Heart left ventricle (tissue), 16 donors: ENCODE measurements around the gene OR51S1. TPM values are rescaled to one million over a fixed set of nuclear protein-coding genes. Genes with fewer than 3 reads are reported as not detected.
A peak's percentile ranks its signal among the peaks of the same experiment; 100 is the strongest.

Experiments used
- ATAC-seq, 4 donors: fragments of 200-7000 bp; cut with Tn5 transposase; one replicate each; pipeline ENCODE4 v1.9.1; 2020 to 2022; ENCODE audit warnings: moderate library complexity in 4 of 4, mild to moderate bottlenecking in 3 of 4, moderate number of reproducible peaks in 1 of 4
- DNase-seq, 5 donors: peaks; one replicate each; pipeline ENCODE4 v3.0.0-alpha.2; 2020
- H3K27ac ChIP-seq, 12 donors: fragments of 200-600 bp; sonication (generic) in 4 of 12; one replicate each; pipeline versions ENCODE4 v1.5.0 to v1.8.0; 2016 to 2022; ENCODE audit warnings: mild to moderate bottlenecking in 2 of 12
- H3K27me3 ChIP-seq, 9 donors: fragments of 200-600 bp; sonication (generic) in 2 of 9; one replicate each; pipeline versions ENCODE4 v1.5.1 to v1.8.0; 2016 to 2022; ENCODE audit warnings: mild to moderate bottlenecking in 3 of 9
- H3K36me3 ChIP-seq, 9 donors: fragments of 200-600 bp; sonication (generic) in 2 of 9; one replicate each; pipeline versions ENCODE4 v1.5.0 to v1.8.0; 2018 to 2022; ENCODE audit warnings: mild to moderate bottlenecking in 2 of 9
- H3K4me1 ChIP-seq, 12 donors: fragments of 200-600 bp; sonication (generic) in 4 of 12; one replicate each; pipeline versions ENCODE4 v1.5.0 to v1.8.0; 2016 to 2022; ENCODE audit warnings: mild to moderate bottlenecking in 3 of 12
- H3K4me3 ChIP-seq, 12 donors: fragments of 200-600 bp; sonication (generic) in 4 of 12; one replicate each; pipeline versions ENCODE4 v1.5.0 to v1.8.0; 2017 to 2022; ENCODE audit warnings: mild to moderate bottlenecking in 9 of 12, moderate library complexity in 4 of 12
- H3K9me3 ChIP-seq, 12 donors: fragments of 200-600 bp; sonication (generic) in 4 of 12; one replicate each; pipeline versions ENCODE4 v1.5.0 to v1.8.0; 2016 to 2022; ENCODE audit warnings: mild to moderate bottlenecking in 1 of 12
- POLR2A ChIP-seq, 2 donors: fragments of 450-650 bp; IDR thresholded peaks; one replicate each; pipeline ENCODE4 v1.6.1; 2017; ENCODE audit warnings: antibody characterized with exemption in 2 of 2, mild to moderate bottlenecking in 2 of 2, moderate library complexity in 2 of 2
- WGBS, 4 donors: extraction: QIAGEN DNeasy Blood & Tissue Kit in 2 of 4; methylation state at CpG; one replicate each; pipeline versions ENCODE4 v1.1.5 to v1.1.7; 2013 to 2018; 5-methylcytosine and 5-hydroxymethylcytosine counted together
- intact Hi-C, 10 donors: fragments of 100-400 bp; cut with DNase I; formaldehyde crosslinking; loops; one replicate each; pipeline versions ENCODE4 v1.11.1 to v1.14.2; 2022
- long read RNA-seq, 3 donors: library from polyadenylated mRNA; unstranded; transcript quantifications; one replicate each; pipeline ENCODE4 v2.0.0, GENCODE V29; 2020 to 2021
- polyA plus RNA-seq, 2 donors: library from polyadenylated mRNA; stranded (reverse); fragments of 200-250 nt; gene quantifications; one replicate each; pipeline ENCODE4 v1.2.3, GENCODE V29; 2013
- total RNA-seq, 9 donors: library from RNA; depleted of rRNA in 2 of 9; stranded (reverse); fragments of >200 nt in 2 of 9; fragmentation: NEBNext Ultra II Directional in 3 of 9; extraction: Animal tissue kit (Norgen Biotek cat#: 25700) in 3 of 9; gene quantifications; one replicate each; pipeline versions ENCODE4 v1.1.0 to v1.2.4, GENCODE V29; 2016 to 2023
- TF ChIP-seq, protein P1 (sequence below), 12 donors: fragments of 200-600 bp; sonication (generic) in 4 of 12; IDR thresholded peaks; one replicate each; pipeline versions ENCODE4 v1.5.0 to v1.8.0; 2018 to 2022; ENCODE audit warnings: antibody characterized with exemption in 12 of 12, mild to moderate bottlenecking in 5 of 12
- donor health status: ischemic (EF 13 %, LVEDD 7.1; RV severe dilation, severe dysfunction).
- donor health status: healthy with polysubstance abuse.
- donor health status: DM: no; HTN: yes; CAD: no.
- donor health status: DM: no; HTN: no; CAD: no.
- donor health status: ischemic (EF 25% LVEDD 6.9; RV normal size, moderate dysfunction).
- donor health status: ischemic (EF 25% LVEDD 5.7; RV mildly dilated, moderate dysfunction).
- donor health status: healthy.
- donor health status: DM: yes; HTN: yes; CAD: no.
- donor health status: ischemic (EF 35%, LVEDD 5.7; RV mildly dilated, moderate dysfunction).
- donor health status: nonischemic (EF 11% LVEDD 7.7; RV severe dilation, severe dysfunction).
- donor health status: DM: yes; HTN: yes; CAD: no.
- donor health status: PGD.
- donor health status: ischemic (EF 29% LVEDD 5.4; RV normal size, mild dysfunction).
- donor health status: nonischemic (EF 23%, LVEDD 6.1; RV moderate dilation, normal function).

OR51S1 gene
- total RNA-seq (not detected), polyA plus RNA-seq (not detected)
- long read RNA-seq, donor 1: 0 reads
- long read RNA-seq, donor 2: 0 reads
- long read RNA-seq, donor 3: 0 reads

DNA sequence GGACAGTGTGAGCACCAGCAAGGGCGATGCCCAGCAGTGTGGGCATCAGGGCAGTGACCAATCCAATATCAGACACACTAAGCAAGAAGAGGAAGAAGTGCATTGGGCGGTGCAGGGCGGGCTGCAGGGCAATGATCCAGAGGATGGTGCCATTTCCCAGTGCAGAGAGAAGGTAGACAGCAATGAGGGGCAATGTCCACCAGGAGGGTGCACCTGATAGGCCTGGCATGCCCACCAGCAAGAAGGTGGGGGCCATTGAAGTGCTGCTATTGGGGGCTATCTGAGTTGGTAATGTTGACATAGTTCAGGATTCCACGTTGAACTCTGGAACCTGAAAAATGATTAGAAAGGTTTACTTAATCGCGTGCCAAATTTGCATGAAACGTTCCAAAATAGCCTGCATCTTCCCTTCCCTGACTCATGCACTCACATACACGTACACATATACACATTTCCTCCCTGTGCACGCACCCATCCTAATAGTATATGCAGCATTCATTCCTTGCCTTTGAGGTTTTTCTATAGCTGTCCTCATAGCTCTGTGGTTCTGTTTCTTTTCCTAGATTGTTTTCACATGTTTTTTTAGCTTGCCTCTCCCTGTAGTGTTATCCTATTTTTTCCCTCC is at the start of gene OR51S1:
Gene OR51S1 (minus strand): TSS at position 301 of the 625 bp plus-strand sequence. CDS start 0 bp downstream, at position 301.
- intact Hi-C loops: no loop called here

DNA sequence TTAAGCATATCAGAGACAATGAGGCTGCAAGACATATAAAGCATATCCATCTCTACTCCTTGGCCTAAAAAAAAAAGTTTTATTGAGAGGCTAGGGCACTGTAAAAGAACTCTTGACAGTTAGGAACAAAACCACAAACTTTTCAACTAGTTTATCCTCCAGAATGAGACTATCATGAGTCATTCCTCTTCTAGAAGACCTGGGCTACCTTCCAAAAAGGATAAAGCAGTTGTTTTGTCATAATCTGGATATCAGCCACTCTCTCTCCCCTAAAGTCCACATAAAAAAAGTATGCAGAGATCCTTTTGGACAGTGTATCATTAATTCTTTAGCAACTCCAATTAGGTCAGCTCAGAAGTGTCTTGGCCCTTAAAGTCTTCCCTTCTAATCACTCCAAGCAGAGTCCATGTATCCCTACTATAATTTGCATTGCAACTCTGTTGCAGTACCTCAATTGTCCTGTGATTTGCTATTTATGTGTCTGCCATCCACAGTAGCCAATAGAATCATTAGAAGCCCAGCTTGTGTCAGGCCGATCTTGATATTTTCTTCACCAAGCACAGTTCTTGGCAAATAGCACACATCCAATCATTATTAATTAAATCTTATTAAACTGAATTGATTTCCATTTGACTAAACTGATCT is 43.1 kb upstream of the OR51S1 start:
- ATAC-seq (peak in 1 of 4 donors; percentile 10), DNase-seq (no peak)
- H3K4me3 ChIP-seq: no peak overlapping the region
- TF ChIP-seq, protein P1, sequence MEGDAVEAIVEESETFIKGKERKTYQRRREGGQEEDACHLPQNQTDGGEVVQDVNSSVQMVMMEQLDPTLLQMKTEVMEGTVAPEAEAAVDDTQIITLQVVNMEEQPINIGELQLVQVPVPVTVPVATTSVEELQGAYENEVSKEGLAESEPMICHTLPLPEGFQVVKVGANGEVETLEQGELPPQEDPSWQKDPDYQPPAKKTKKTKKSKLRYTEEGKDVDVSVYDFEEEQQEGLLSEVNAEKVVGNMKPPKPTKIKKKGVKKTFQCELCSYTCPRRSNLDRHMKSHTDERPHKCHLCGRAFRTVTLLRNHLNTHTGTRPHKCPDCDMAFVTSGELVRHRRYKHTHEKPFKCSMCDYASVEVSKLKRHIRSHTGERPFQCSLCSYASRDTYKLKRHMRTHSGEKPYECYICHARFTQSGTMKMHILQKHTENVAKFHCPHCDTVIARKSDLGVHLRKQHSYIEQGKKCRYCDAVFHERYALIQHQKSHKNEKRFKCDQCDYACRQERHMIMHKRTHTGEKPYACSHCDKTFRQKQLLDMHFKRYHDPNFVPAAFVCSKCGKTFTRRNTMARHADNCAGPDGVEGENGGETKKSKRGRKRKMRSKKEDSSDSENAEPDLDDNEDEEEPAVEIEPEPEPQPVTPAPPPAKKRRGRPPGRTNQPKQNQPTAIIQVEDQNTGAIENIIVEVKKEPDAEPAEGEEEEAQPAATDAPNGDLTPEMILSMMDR (IDR thresholded peaks at IDR 0.05): peak in 2 of 12 donors; percentile 31 to 47
- TF ChIP-seq POLR2A (IDR thresholded peaks at IDR 0.05): no peak
- no peaks in the 10 kb centered on the region for H3K27me3 ChIP-seq
- intact Hi-C loops: no loop called here
- no peaks in the 10 kb centered on the region for H3K4me1 ChIP-seq
- H3K27ac ChIP-seq: no peak overlapping the region
- no peaks in the 10 kb centered on the region for H3K9me3 ChIP-seq
- H3K36me3 ChIP-seq: no peaks in the 10 kb centered on the region
- WGBS, 4 donors: 81 to 96% (median 88%) methylated on average over 1 of the region's 1 CpG

More for the DNA sequence above, at the start of gene OR51S1:
- H3K27ac ChIP-seq: no peak within 1 kb of the TSS
- DNase-seq (no peak), ATAC-seq (no peak)
- H3K4me1 ChIP-seq: peaks cover 0 to 12% (median 0%) of the 10 kb centered on the region in 12 donors
- WGBS, 4 donors: 69 to 77% (median 74%) methylated on average over 9 of the region's 9 CpGs
- no peak for TF ChIP-seq POLR2A (IDR thresholded peaks at IDR 0.05)
- no peak within 1 kb of the TSS for H3K4me3 ChIP-seq
- H3K27me3 ChIP-seq: no peaks in the 10 kb centered on the region
- no peaks in the 10 kb centered on the region for H3K36me3 ChIP-seq
- H3K9me3 ChIP-seq: no peaks in the 10 kb centered on the region

GRCh38 chr11:4890279-4890678 is 41.3 kb upstream of the OR51S1 start:
- no peak for DNase-seq
- WGBS, 4 donors: 80 to 94% (median 88%) methylated on average over 2 of the region's 2 CpGs
- Histone ChIP-seq H3K9me3 (no peaks in the 10 kb centered on the region), H3K27ac (no peak overlapping the region), H3K4me3 (no peak overlapping the region), H3K4me1 (no peaks in the 10 kb centered on the region), H3K27me3 (no peaks in the 10 kb centered on the region), H3K36me3 (no peaks in the 10 kb centered on the region)
- TF ChIP-seq POLR2A (IDR thresholded peaks at IDR 0.05): no peak
- TF ChIP-seq, protein P1 (IDR thresholded peaks at IDR 0.05): no peak
- intact Hi-C loops: no loop called here
- no peak for ATAC-seq

DNA sequence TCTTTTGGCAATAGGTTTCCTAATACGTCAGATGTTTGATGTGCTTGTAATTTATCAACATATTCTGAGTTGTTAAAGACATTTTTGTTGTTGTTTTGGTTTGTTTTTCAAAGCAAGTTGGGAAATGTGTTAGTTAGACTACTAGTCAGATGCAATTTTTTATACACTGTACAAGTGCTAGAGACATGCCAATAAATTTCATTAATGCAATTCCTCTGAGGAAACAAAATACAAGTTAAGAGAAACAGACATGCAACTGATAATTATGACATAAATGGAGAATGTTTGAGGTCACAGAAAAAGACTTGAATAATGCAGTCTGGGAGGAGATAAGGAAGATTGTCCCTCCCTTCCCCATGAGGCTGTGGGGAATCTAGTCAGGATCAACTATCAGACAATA is 38.6 kb upstream of the OR51S1 start:
- H3K4me3 ChIP-seq: no peak overlapping the region
- H3K4me1 ChIP-seq: no peaks in the 10 kb centered on the region
- no peaks in the 10 kb centered on the region for H3K9me3 ChIP-seq
- H3K36me3 ChIP-seq: no peaks in the 10 kb centered on the region
- H3K27me3 ChIP-seq: no peaks in the 10 kb centered on the region
- no peak for DNase-seq
- intact Hi-C loops: no loop called here
- 0% methylated on average over 1 of the region's 1 CpG for WGBS, 4 donors
- no peak for ATAC-seq
- H3K27ac ChIP-seq: no peak overlapping the region
- TF ChIP-seq, protein P1 (IDR thresholded peaks at IDR 0.05): no peak
- TF ChIP-seq POLR2A (IDR thresholded peaks at IDR 0.05): no peak
